ENCODE results near the gene RABGAP1L.
A peak's percentile ranks its signal among the peaks of the same experiment; 100 is the strongest.
"Not testable (repeated sequence)": the region's sequence is repeated elsewhere in the genome, so short reads cannot be mapped to it uniquely, and the experiment has no call there.

Gene RABGAP1L

GRCh38 chr1:174159252-174160108 is at the start of gene RABGAP1L:
Gene RABGAP1L (plus strand): TSS chr1:174159520.
- DNase-seq, result peak; percentile 95

DNA sequence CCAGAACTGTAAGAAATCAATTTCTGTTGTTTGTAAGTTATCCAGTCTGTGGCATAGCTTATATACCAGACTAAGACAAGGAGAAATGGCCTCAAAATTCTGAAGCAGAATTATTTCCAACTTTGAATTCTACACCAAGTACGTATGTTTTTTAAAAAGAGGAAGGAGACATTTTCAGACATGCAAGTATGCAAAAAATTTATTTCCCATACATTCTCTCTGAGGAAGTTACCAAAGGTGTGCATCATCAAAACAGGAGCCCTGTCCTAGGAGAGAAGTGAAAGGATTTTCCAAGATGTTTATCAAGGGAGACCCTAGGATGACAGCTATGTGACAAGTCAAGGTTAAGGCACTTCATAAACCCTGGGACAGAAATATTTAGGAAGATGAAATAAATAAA is 49.3 kb upstream of the RABGAP1L start:
- DNase-seq, result no peak

DNA sequence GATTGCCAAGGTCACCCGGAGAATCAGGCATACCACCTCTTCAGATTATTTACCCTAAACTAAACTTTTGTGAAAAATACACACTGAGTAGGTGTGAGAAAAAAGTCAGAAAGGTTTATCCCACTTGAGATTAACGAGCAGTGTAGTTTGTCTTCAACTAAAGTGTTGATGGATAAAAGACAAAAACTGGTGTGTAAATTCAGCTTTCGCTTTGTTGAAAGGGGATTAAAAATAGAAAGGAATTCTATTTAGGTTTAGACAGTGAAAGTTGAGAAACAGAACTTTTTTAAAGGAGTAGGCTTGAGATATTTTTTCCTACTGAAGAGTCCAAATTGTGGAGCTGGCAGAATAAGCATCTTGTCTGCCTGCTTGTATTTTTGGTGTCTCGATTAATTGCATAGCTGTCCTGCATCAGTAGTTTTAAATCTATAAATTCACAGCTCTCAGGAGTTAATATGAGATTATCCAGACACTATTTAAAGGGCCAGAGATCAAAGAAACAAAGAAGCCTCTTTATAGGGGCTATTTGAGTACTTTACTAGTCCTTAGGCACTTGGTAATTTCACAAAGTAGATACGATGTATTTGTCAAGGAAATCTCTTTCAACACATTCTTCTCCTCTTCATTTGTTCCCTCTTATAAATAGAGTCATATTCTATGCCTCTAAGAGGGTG is 46.7 kb upstream of the RABGAP1L start:
- DNase-seq, result no peak

DNA sequence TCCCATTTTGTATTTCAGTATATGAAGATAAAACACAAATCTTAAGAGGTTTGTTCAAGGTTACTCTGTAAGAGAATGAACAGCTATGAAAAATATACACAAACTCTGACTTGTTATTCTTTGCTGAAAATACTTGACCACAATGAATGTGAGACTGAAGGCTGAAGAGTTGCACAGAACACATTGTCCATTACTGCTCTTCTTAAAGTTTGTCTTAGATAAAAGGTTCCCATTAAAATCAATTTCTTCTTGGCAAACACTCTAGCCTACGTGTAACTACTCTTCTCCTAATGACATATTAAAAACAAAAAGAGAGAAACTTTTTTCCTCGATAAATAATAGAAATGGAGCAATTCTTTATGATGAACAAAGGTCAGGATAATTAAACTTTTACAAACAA is 45.2 kb upstream of the RABGAP1L start:
- no peak for DNase-seq

- peak; percentile 53 for DNase-seq
Measured at GRCh38 chr1:174114788-174115448, 44.4 kb upstream of the RABGAP1L start.

DNA sequence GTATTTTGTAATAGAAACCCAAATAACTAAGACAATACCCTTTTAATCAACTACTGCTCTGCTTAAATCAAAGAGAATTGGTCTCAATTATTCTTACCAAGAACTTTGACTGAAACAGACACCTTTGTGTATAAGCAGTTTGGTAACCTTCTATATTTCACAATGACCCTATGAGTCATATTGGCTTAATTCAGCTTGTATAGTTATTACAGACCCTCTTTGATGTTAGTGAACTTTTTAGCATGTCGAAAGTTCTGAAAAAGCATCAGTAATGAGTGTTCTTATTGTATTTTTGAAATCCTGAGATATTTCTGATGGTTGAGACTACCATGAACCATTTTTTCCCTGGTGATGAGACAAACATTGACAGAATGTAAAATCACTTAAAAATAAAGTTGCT is 43.3 kb upstream of the RABGAP1L start:
- no peak for DNase-seq

DNA sequence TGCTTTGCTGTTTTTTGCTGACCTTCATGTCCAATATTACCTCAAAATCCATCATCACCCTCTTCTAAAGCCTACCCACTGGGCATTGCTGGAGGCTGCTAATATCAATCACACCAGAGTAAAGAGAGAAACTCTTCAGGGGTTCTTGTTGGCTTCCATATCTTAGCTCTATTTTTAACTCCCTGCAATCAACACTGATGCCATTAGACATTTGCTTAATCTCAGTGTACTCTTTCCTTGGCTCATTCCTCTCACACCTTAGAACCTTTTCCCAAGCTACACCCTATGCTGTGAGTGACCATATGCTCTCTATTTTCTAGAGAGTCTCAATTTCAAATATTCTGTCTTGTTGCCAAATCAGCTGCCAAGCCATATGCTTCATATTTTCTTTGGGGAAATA is 40.6 kb upstream of the RABGAP1L start:
- no peak for DNase-seq

DNA sequence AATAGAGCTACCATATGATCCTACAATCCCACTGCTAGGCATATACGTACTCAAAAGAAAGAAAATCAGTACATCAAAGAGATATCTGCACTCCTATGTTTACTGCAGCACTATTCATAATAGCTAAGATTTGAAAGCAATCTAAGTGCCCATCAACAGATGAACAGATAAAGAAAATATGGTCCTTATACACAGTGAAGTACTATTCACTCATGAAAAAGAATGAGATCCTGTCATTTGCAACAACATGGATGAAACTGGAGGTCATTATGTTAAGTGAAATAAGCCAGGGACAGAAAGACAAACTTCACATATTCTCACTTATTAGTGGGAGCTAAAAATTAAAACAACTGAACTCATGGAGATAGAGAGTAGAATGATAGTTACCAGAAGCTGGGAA is 37.0 kb upstream of the RABGAP1L start:
- not testable (repeated sequence) for DNase-seq

DNA sequence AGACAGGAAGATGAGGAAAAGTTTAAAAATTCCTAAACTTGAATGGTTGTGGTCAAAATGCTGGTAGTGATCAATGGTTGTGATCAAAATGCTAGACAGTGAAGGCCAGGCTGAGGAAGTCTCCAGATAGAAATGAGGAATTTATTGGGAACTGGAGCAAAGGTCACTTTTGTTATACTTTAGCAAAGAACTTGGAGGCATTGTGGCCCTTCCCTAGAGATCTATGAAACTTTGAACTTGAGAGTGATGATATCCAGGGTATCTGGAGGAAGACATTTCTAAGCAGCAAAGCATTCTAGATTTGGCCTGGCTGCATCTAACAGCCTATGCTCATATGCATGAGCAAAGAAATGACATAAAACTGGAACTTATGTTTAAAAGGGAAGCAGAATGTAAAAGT is 35.5 kb upstream of the RABGAP1L start:
- no peak for DNase-seq

GRCh38 chr1:174127176-174127575 is 32.1 kb upstream of the RABGAP1L start:
- DNase-seq, result not testable (repeated sequence)

- DNase-seq, result no peak
Measured at GRCh38 chr1:174131032-174131638, 28.2 kb upstream of the RABGAP1L start.

DNA sequence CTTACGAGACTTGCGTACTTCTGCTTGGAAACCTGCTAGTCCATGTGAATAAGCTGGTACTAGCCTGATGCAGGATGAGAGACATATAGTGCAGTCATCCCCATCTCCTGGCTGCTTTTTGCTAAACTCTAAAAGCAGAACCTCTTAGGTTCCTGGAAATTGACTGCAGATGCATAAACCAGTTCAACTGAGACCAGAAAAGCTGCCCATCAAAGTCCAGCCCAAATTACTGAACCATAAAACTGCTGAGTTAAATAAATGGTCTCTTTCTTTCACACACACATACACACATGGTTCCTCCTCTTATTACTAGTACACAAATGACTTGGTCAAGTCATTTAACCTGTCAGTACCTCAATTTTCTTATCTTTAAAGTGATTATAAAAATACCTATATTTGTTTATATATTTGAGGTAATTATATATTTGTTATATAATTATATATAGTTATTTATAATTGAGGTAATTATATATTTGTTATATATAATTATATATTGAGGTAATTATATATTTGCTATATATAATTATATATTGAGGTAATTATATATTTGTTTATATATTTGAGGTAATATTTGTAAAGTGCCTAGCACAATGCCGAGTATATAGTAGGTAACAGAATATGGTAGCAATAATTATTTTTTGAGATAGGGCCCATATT is 25.2 kb upstream of the RABGAP1L start:
- no peak for DNase-seq

DNA sequence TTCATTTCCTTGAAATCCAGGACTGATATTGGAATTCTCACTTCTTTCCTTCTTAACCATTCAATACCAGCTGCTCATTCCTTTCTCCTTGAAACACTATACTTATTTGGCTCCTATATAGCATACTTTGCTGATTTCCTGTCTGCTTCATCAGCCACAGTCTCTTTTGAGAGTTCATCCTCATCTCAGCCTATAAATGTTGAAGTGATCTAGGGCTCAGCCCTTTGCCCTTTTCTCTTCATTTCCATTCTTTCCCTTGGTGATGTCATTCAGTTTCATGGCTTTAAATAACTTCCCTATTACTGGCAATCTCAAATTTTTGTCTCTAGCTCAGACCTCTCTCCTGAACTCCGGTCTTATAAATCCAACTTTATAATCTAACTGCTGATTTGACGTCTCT is 24.1 kb upstream of the RABGAP1L start:
- no peak for DNase-seq

DNA sequence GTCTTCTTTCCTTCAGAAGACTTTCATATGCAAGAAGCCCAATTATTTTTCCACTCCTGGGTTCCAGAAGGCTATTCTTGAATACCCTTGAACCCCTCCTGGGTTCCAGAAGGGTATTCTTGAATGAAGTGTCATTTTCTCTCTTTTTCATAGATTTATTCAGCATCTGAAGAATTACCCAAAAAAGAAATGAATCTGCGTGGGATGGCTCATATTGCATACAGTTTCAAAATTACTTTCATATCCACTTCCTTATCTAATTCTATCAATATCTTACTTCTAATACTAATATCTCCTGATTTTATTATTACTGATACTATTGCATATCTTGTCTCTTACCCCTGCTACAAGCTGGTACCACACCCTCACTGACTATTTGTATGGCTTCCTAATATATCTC is 22.6 kb upstream of the RABGAP1L start:
- DNase-seq, result no peak

GRCh38 chr1:174142836-174143235 is 16.5 kb upstream of the RABGAP1L start:
- no peak for DNase-seq

DNA sequence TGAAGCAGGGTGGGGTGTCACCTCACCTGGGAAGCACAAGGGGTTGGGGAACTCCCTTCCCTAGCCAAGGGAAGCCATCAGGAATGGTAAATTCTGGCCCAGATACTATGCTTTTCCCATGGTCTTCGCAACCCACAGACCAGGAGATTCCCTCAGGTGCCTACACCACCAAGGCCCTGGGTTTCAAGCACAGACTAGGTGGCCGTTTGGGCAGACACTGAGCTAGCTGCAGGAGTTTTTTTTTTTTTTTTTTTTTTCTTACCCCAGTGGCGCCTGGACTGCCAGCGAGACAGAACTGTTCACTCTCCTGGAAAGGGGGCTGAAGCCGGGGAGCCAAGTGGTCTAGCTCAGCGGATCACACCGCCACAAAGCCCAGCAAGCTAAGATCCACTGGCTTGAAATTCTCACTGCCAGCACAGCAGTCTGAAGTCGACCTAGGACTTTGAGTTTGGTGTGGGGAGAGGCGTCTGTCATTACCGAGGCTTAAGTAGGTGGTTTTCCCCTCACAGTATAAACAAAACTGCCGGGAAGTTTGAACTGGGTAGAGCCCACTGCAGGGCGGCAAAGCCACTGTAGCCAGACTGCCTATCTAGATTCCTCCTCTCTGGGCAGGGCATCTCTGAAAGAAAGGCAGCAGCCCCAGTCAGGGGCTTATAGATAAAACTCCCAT is 15.5 kb upstream of the RABGAP1L start:
- not testable (repeated sequence) for DNase-seq

DNA sequence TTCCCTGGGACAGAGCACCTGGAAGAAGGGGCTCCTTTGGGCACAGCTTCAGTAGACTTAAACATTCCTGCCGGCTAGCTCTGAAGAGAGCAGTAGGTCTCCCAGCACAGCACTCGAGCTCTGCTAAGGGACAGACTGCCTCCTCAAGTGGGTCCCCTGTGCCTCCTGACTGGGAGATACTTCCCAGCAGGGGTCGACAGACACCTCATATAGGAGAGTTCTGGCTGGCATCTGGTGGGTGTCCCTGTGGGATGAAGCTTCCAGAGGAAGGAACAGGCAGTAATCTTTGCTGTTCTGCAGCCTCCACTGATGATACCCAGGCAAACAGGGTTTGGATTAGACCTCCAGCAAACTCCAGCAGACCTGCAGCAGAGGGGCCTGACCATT is 14.9 kb upstream of the RABGAP1L start:
- DNase-seq, result not testable (repeated sequence)

- no peak for DNase-seq
Measured at GRCh38 chr1:174149216-174149615, 10.1 kb upstream of the RABGAP1L start.

- DNase-seq, result no peak
Measured at GRCh38 chr1:174150499-174150898, 8.8 kb upstream of the RABGAP1L start.

DNA sequence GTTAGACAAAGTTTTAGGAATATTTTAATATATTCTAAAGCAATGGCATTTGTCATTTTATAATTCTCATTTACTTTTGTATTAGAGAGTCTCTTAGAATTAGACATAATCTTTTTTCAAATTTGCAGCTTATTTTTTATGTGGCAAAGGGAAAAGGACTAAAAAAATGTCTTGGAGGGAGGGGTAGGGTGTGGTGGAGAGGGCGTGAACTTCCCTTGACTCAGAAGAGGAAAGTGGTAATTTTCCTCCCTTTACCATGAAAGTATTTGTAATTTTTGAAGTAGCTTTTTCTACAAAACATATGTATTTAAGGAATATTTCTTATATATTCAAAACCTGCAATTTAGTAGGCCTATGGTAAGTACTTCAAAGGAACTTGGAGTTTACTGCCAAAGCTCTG is 6.9 kb upstream of the RABGAP1L start:
- no peak for DNase-seq

DNA sequence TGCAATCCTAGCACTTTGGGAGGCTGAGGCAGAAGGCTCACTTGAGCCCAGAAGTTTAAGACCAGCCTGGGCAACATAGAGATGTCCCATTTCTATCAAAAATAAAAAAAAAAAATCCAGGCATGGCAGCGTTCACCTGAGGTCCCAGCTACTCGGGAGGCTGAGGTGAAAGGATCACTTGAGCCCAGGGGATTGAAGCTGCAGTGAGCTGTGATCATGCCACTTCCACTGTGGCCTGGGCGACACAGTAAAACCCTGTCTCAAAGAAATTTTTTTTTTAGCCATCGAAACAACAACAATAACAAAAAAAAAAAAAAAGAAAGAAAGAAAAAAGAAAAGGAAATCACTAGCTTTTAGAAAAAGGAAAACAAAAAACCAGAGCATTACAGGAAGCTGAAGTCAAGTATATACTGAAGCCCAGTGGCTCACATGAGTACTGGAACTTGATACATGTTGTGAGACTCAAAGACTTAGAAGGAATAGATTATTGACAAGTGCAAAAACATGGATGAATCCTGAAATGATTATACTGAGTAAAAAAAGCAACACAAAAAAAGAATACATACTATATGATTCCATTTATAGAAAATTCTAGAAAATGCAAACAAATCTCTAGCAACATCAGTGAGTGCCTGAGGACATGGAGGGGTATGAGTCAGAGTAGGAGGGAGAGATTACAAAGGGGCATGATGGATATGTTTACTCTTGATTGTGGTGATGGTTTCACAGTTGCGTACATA is 6.1 kb upstream of the RABGAP1L start:
- peak; percentile 41 for DNase-seq

GRCh38 chr1:174153825-174154107 is 5.6 kb upstream of the RABGAP1L start:
- no peak for DNase-seq

Measured in CD4-positive, alpha-beta T cell treated with Interleukin-17A for 1 hour (primary cell).